WTC11 (cell line): ENCODE results near the gene CTIF.

Source experiments
- FOXJ3 ChIP-seq: sonication (generic); formaldehyde crosslinking; IDR thresholded peaks from 2 replicates; pipeline ENCODE4 v1.9.0; 2021; ENCODE audit warnings: missing genetic modification reagents, mild to moderate bottlenecking, borderline replicate concordance
- GABPB1 ChIP-seq: sonication (generic); formaldehyde crosslinking; IDR thresholded peaks from 2 replicates; pipeline ENCODE4 v1.8.1; 2023; ENCODE audit warnings: mild to moderate bottlenecking, missing genetic modification reagents
- JAZF1 ChIP-seq: fragments of 250-450 bp; sonication (Bioruptor Pico); IDR thresholded peaks from 2 replicates; pipeline ENCODE4 v1.9.0; 2021; ENCODE audit warnings: moderate library complexity, mild to moderate bottlenecking, inconsistent platforms
- NR1H2 ChIP-seq: sonication (generic); formaldehyde crosslinking; IDR thresholded peaks from 2 replicates; pipeline ENCODE4 v1.9.0; 2021; ENCODE audit warnings: mild to moderate bottlenecking, moderate library complexity, missing genetic modification reagents
- NR2C2 ChIP-seq: sonication (generic); formaldehyde crosslinking; IDR thresholded peaks from 2 replicates; pipeline ENCODE4 v1.8.0; 2022; ENCODE audit warnings: mild to moderate bottlenecking, missing genetic modification reagents
- TCF7 ChIP-seq: sonication (generic); formaldehyde crosslinking; IDR thresholded peaks from 2 replicates; pipeline ENCODE4 v1.8.0; 2022; ENCODE audit warnings: mild to moderate bottlenecking, low read depth, missing genetic modification reagents, moderate library complexity
- TP53 ChIP-seq: sonication (generic); formaldehyde crosslinking; IDR thresholded peaks from 2 replicates; pipeline ENCODE4 v1.8.1; 2023; ENCODE audit warnings: mild to moderate bottlenecking, missing genetic modification reagents
- ZNF423 ChIP-seq: fragments of 250-450 bp; sonication (Bioruptor Pico); IDR thresholded peaks from 2 replicates; pipeline ENCODE4 v2.1.2; 2022; ENCODE audit warnings: mild to moderate bottlenecking, moderate library complexity
- TF ChIP-seq, protein P1 (sequence below): sonication (generic); formaldehyde crosslinking; conservative IDR thresholded peaks from 2 replicates; pipeline ENCODE4 v1.8.1; 2022; ENCODE audit warnings: mild to moderate bottlenecking, missing genetic modification reagents
- TF ChIP-seq, protein P2 (sequence below): fragments of 200-600 bp; IDR thresholded peaks from 2 replicates; pipeline ENCODE4 v1.8.0; 2022; ENCODE audit warnings: antibody characterized with exemption

DNA sequence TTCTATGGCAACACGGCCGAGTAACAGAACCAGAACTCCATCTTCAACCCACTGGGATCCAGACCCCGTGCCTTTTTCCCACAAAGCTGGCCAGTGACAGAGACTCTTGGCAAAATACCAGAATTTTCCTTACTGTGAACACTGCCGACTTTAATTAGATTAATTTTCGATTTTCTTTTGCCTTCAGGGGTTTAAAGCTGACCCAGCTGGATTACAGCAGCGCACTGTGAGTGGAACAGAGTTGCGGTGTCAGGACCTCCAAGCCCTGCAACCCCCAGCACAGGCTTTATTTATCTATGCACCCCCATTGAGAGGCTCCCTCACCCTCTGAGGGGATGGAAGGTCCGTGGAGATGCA, 36.4 kb downstream of the CTIF start:
- TF ChIP-seq, protein P1, sequence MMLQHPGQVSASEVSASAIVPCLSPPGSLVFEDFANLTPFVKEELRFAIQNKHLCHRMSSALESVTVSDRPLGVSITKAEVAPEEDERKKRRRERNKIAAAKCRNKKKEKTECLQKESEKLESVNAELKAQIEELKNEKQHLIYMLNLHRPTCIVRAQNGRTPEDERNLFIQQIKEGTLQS (CRISPR knock-in tag), result no peak
- no peak for TF ChIP-seq TCF7 (CRISPR knock-in tag)
- TF ChIP-seq, protein P2, sequence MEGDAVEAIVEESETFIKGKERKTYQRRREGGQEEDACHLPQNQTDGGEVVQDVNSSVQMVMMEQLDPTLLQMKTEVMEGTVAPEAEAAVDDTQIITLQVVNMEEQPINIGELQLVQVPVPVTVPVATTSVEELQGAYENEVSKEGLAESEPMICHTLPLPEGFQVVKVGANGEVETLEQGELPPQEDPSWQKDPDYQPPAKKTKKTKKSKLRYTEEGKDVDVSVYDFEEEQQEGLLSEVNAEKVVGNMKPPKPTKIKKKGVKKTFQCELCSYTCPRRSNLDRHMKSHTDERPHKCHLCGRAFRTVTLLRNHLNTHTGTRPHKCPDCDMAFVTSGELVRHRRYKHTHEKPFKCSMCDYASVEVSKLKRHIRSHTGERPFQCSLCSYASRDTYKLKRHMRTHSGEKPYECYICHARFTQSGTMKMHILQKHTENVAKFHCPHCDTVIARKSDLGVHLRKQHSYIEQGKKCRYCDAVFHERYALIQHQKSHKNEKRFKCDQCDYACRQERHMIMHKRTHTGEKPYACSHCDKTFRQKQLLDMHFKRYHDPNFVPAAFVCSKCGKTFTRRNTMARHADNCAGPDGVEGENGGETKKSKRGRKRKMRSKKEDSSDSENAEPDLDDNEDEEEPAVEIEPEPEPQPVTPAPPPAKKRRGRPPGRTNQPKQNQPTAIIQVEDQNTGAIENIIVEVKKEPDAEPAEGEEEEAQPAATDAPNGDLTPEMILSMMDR, result no peak
- no peak for TF ChIP-seq ZNF423
- TF ChIP-seq FOXJ3 (CRISPR knock-in tag), result no peak
- TF ChIP-seq JAZF1, result no peak
- no peak for TF ChIP-seq GABPB1 (CRISPR knock-in tag)
- TF ChIP-seq NR1H2 (CRISPR knock-in tag), result no peak
- TF ChIP-seq NR2C2 (CRISPR knock-in tag), result no peak
- no peak for TF ChIP-seq TP53
